K562 (cell line): ENCODE results near the gene MAP3K7CL. TPM values are rescaled to one million over a fixed set of nuclear protein-coding genes. Genes with fewer than 3 reads are reported as not detected.

Source experiments
- ATAC-seq: fragments of 200-7000 bp; cut with Tn5 transposase; 3 replicates; pipeline ENCODE4 v1.9.1; 2020; ENCODE audit warnings: moderate library complexity
- BruUV-seq: library from RNA; stranded (reverse); fragments of 400-500 nt; replicated peaks from 2 replicates; lab custom pipeline; 2021; lab: Mats Ljungman, UMichigan
- CTCF ChIA-PET: fragments of 300-600 bp; formaldehyde crosslinking; extraction: SDS; loops from one replicate; lab custom pipeline; 2021; ENCODE audit warnings: low intra/inter-chr PET ratio; lab: Yijun Ruan, JAX
- POLR2A ChIA-PET: fragments of 300-600, 350-650 bp; sonication (Branson Sonifier 250); formaldehyde crosslinking; extraction: SDS; loops from one replicate; lab custom pipeline; 2021; ENCODE audit warnings: antibody characterized with exemption, inconsistent platforms; lab: Yijun Ruan, JAX
- DNase-seq, 4 experiments: peaks; one replicate each; pipeline versions ENCODE4 v3.0.0 to v3.0.0-alpha.2; 2011 to 2018; ENCODE audit warnings: low spot score in 3 of 4, mixed read lengths in 3 of 4; ENCODE audit errors: extremely low read depth in 1 of 4
- FAIRE-seq: peaks from 2 replicates; lab custom pipeline; 2011; peaks lifted over from hg19 to GRCh38; lab: Jason Lieb, UNC
- H2AFZ ChIP-seq: 2 replicates; pipeline ENCODE4 v1.6.0; 2011; ENCODE audit warnings: low read depth, low read length, control low read depth, inconsistent platforms
- H3K27ac ChIP-seq: fragments of 200-600 bp; 3 replicates; pipeline ENCODE4 v1.8.0; 2011; ENCODE audit warnings: low read depth, mild to moderate bottlenecking, control low read depth, inconsistent platforms, low read length, moderate library complexity, mixed read lengths; ENCODE audit errors: extremely low read depth
- H3K27me3 ChIP-seq, 2 experiments: fragments of 300-600 bp in 1 of 2; 2 replicates in 1 of 2; 3 replicates in 1 of 2; pipeline versions ENCODE4 v1.6.0 to v1.8.0; 2011; ENCODE audit warnings: inconsistent platforms in 2 of 2, low read length in 2 of 2, mild to moderate bottlenecking in 1 of 2, mixed read lengths in 1 of 2, moderate library complexity in 1 of 2; ENCODE audit not compliant: control insufficient read depth in 2 of 2, insufficient read depth in 2 of 2
- H3K36me3 ChIP-seq: fragments of 300-600 bp; 3 replicates; pipeline ENCODE4 v1.8.0; 2011; ENCODE audit warnings: mild to moderate bottlenecking, low read length, inconsistent platforms; ENCODE audit not compliant: control insufficient read depth, insufficient read depth
- H3K4me1 ChIP-seq, 2 experiments: fragments of 200-600 bp in 1 of 2; replicated peaks in 1 of 2; 2 replicates in 1 of 2; 3 replicates in 1 of 2; pipeline versions ENCODE4 v1.5.1 to v1.8.0; 2011; ENCODE audit warnings: inconsistent platforms in 2 of 2, low read length in 2 of 2, mild to moderate bottlenecking in 1 of 2, mixed read lengths in 1 of 2, moderate library complexity in 1 of 2; ENCODE audit not compliant: control insufficient read depth in 2 of 2, insufficient read depth in 2 of 2
- H3K4me2 ChIP-seq: 2 replicates; pipeline ENCODE4 v1.6.1; 2011; ENCODE audit warnings: low read length, control low read depth, inconsistent platforms, mixed read lengths; ENCODE audit not compliant: insufficient read depth
- H3K4me3 ChIP-seq: fragments of 200-600 bp; sonication (generic), shearing (Covaris generic); 2 replicates; pipeline ENCODE4 v1.5.1; 2016; ENCODE audit warnings: control low read depth, inconsistent platforms
- H3K79me2 ChIP-seq: fragments of 200-600 bp; 3 replicates; pipeline ENCODE4 v1.8.0; 2011; ENCODE audit warnings: low read length, inconsistent platforms; ENCODE audit not compliant: control insufficient read depth, insufficient read depth
- H3K9ac ChIP-seq, 2 experiments: 2 replicates each; pipeline versions ENCODE4 v1.6.0 to v1.6.1; 2011; ENCODE audit warnings: low read depth in 2 of 2, low read length in 2 of 2, control low read depth in 1 of 2, inconsistent platforms in 1 of 2, mild to moderate bottlenecking in 1 of 2, mixed read lengths in 1 of 2; ENCODE audit not compliant: insufficient read depth in 1 of 2
- H3K9me1 ChIP-seq: one replicate; pipeline ENCODE4 v1.6.0; 2011; ENCODE audit warnings: inconsistent platforms, mild to moderate bottlenecking, low read length, moderate library complexity; ENCODE audit not compliant: control insufficient read depth, insufficient read depth
- H3K9me3 ChIP-seq: replicated peaks from 2 replicates; pipeline ENCODE4 v1.5.1; 2011; ENCODE audit warnings: low read depth, low read length, inconsistent platforms; ENCODE audit not compliant: control insufficient read depth, insufficient read depth
- H4K20me1 ChIP-seq: replicated peaks from 2 replicates; pipeline ENCODE4 v1.6.1; 2011; ENCODE audit warnings: low read length, inconsistent platforms, mixed read lengths; ENCODE audit not compliant: control insufficient read depth, insufficient read depth
- CBX1 ChIP-seq: sonication (generic); IDR thresholded peaks from 2 replicates; pipeline ENCODE4 v1.6.1; 2016; ENCODE audit warnings: antibody characterized with exemption, low read depth, mild to moderate bottlenecking
- CHAMP1 ChIP-seq: fragments of 450-650 bp; IDR thresholded peaks from 2 replicates; pipeline ENCODE4 v1.6.1; 2016; ENCODE audit warnings: mild to moderate bottlenecking
- EHMT2 ChIP-seq: fragments of 450-650 bp; IDR thresholded peaks from 2 replicates; pipeline ENCODE4 v1.6.1; 2018; ENCODE audit warnings: antibody characterized with exemption
- ETV5 ChIP-seq: sonication (generic); formaldehyde crosslinking; IDR thresholded peaks from 2 replicates; pipeline ENCODE4 v1.4.0; 2020; ENCODE audit warnings: low read depth, mild to moderate bottlenecking, missing genetic modification reagents
- HDAC2 ChIP-seq: fragments of 450-650 bp; IDR thresholded peaks from 2 replicates; pipeline ENCODE4 v1.6.1; 2016; ENCODE audit warnings: mild to moderate bottlenecking
- JUND ChIP-seq, 2 experiments: IDR thresholded peaks; 2 replicates in 1 of 2; 3 replicates in 1 of 2; pipeline ENCODE4 v1.6.1; 2011; ENCODE audit warnings: borderline replicate concordance in 2 of 2, low read depth in 2 of 2, low read length in 2 of 2, improper control_type of control experiment in 1 of 2, missing biosample characterization in 1 of 2, missing genetic modification characterization in 1 of 2, missing genetic modification reagents in 1 of 2
- STAG1 ChIP-seq: sonication (generic); formaldehyde crosslinking; IDR thresholded peaks from 2 replicates; pipeline ENCODE4 v1.5.0; 2020; ENCODE audit warnings: missing genetic modification reagents, borderline replicate concordance
- U2AF1 ChIP-seq: fragments of 200-400 bp; formaldehyde crosslinking; optimal IDR thresholded peaks from 2 replicates; pipeline ENCODE3; 2017; ENCODE audit warnings: mild to moderate bottlenecking, low read depth, low read length, moderate library complexity
- ZNF175 ChIP-seq: fragments of 200-800 bp; sonication (Bioruptor generic); IDR thresholded peaks from 2 replicates; pipeline ENCODE4 v1.6.1; 2016; ENCODE audit warnings: low read depth, mild to moderate bottlenecking, missing genetic modification characterization, missing compliant biosample characterization
- ZNF184 ChIP-seq: sonication (generic); formaldehyde crosslinking; IDR thresholded peaks from 2 replicates; pipeline ENCODE4 v1.5.0; 2020; ENCODE audit warnings: missing genetic modification reagents
- ZNF23 ChIP-seq: fragments of 250-450 bp; sonication (Bioruptor Pico); IDR thresholded peaks from 2 replicates; pipeline ENCODE4 v1.4.0; 2020; ENCODE audit warnings: mild to moderate bottlenecking
- WGBS: fragments of 100-300 bp; shearing (Covaris generic); methylation state at CpG from one replicate; pipeline ENCODE4 v1.1.6; 2016; ENCODE audit warnings: low coverage, mixed read lengths; ENCODE audit not compliant: insufficient coverage; ENCODE audit errors: missing lambda C conversion rate; 5-methylcytosine and 5-hydroxymethylcytosine counted together
- in situ Hi-C: fragments of 300-500 bp; cut with MboI; formaldehyde crosslinking; loops from 4 replicates; pipeline ENCODE4 v1.15.0; 2018; ENCODE audit warnings: inconsistent platforms, mixed read lengths
- intact Hi-C: fragments of 100-400 bp; cut with micrococcal nuclease; formaldehyde crosslinking; loops from 2 replicates; pipeline ENCODE4 v1.14.2; 2022
- polyA plus RNA-seq, 8 experiments: library from polyadenylated mRNA; depleted of rRNA in 4 of 8; stranded (reverse) in 5 of 8; unstranded in 3 of 8; fragments of >200 nt; fragmentation: Nextera tagmentation in 2 of 8; fragmentation: Illumina TruSeq in 1 of 8; extraction: Ambion mirVana in 2 of 8; extraction: Trizol in 1 of 8; gene quantifications; 2 replicates each; pipeline versions ENCODE4 v1.2.1 to v1.2.3, GENCODE V29; 2011 to 2014; ENCODE audit warnings: inconsistent platforms in 1 of 8, missing spikeins in 1 of 8
- total RNA-seq, 7 experiments: library from RNA; depleted of rRNA in 6 of 7; stranded (reverse); fragments of >200 nt in 6 of 7; fragmentation: Illumina TruSeq in 2 of 7; extraction: Trizol in 2 of 7; gene quantifications; 2 replicates each; pipeline versions ENCODE4 v1.2.1 to v1.2.3, GENCODE V29; 2011 to 2021; ENCODE audit warnings: low replicate concordance in 1 of 7

The MAP3K7CL gene
- total and polyA plus RNA-seq, 9 of the 15 experiments (the other 6 are each of a cell fraction or from before 2014, with no cell fraction given), result 0.13 to 0.15 (median 0.14) TPM; not detected in 6

GRCh38 chr21:29217818-29218291 is 87.4 kb downstream of the MAP3K7CL start (continued):
- TF ChIP-seq STAG1 (CRISPR knock-in tag) (no peak), ZNF184 (CRISPR knock-in tag) (no peak), HDAC2 (no peak), EHMT2 (no peak), U2AF1 (no peak), JUND (IDR thresholded peaks at IDR 0.05; ENCODE audit: borderline replicate concordance, low read depth, low read length) (peak; percentile 92), JUND (tag; IDR thresholded peaks at IDR 0.05; ENCODE audit: borderline replicate concordance, low read depth, low read length) (peak; percentile 92), CHAMP1 (no peak), ETV5 (no peak), ZNF23 (CRISPR knock-in tag) (no peak)
- TF ChIP-seq, all 486 proteins: peak for 49

GRCh38 chr21:29218749-29219148 is 88.3 kb downstream of the MAP3K7CL start:
- in situ Hi-C loops, result no loop called here
- ATAC-seq (no peak), DNase-seq (no peak), FAIRE-seq (no peak)
- Histone ChIP-seq H3K4me3 (no peak overlapping the region), H3K9ac (no peak overlapping the region), H3K4me2 (no peak overlapping the region), H3K4me1 (peaks cover 0 to 4% of the 10 kb centered on the region in 2 experiments; a peak in 2 of 5 replicates), H2AFZ (no peak overlapping the region), H3K9me1 (no peaks in the 10 kb centered on the region), H3K27me3 (peaks cover 0 to 6% of the 10 kb centered on the region in 2 experiments; a peak in 2 of 5 replicates), H3K9me3 (no peaks in the 10 kb centered on the region), H4K20me1 (no peaks in the 10 kb centered on the region), H3K79me2 (no peaks in the 10 kb centered on the region), H3K27ac (no peak overlapping the region), H3K36me3 (no peaks in the 10 kb centered on the region)
- WGBS, result 50% methylated on average over 1 of the region's 1 CpG
- BruUV-seq, result no TSS peak
- POLR2A ChIA-PET, result interaction anchor here (0.7 to 0.9 kb wide), 2 partner anchors 15 to 225 kb away, joined by 3 read pairs; no protein-coding TSS in a partner anchor
- no peak for TF ChIP-seq CBX1
- TF ChIP-seq ZNF175 (CRISPR knock-in tag), result peak; percentile 46; the same call in 1 of the 2 replicates
- CTCF ChIA-PET, result no interaction called here
- intact Hi-C loops, result no loop called here
